Fibroblast of pulmonary artery (primary cell): ENCODE results near the gene IZUMO4.
A peak's percentile ranks its signal among the peaks of the same experiment; 100 is the strongest.

Experiments
- DNase-seq: peaks from one replicate; pipeline ENCODE4 v3.0.0-alpha.2; 2010; ENCODE audit warnings: low read depth
- H3K4me3 ChIP-seq: replicated peaks from 2 replicates; pipeline ENCODE4 v1.5.1; 2011; ENCODE audit warnings: low read depth, mild to moderate bottlenecking, control low read depth, low read length, moderate library complexity
- CTCF ChIP-seq: IDR thresholded peaks from 2 replicates; pipeline ENCODE4 v1.5.1; 2011; ENCODE audit warnings: mild to moderate bottlenecking, control low read depth, low read length, inconsistent platforms; ENCODE audit errors: missing control alignments

Gene IZUMO4

GRCh38 chr19:2055931-2056836 is 40.5 kb upstream of the IZUMO4 start:
- no peak for TF ChIP-seq CTCF
- peak; percentile 80 for DNase-seq
- H3K4me3 ChIP-seq = no peak overlapping the region

GRCh38 chr19:2056837-2057192 is 39.9 kb upstream of the IZUMO4 start:
- no peak for DNase-seq
- TF ChIP-seq CTCF = no peak
- no peak overlapping the region for H3K4me3 ChIP-seq

- no peak for DNase-seq
- no peak for TF ChIP-seq CTCF
- H3K4me3 ChIP-seq = no peak overlapping the region
These were observed 38.9 kb upstream of the IZUMO4 start for GRCh38 chr19:2057484-2058469.

GRCh38 chr19:2058570-2059421 is 37.9 kb upstream of the IZUMO4 start:
- DNase-seq = no peak
- no peak for TF ChIP-seq CTCF
- H3K4me3 ChIP-seq = no peak overlapping the region

- DNase-seq = peak; percentile 58
- no peak overlapping the region for H3K4me3 ChIP-seq
- no peak for TF ChIP-seq CTCF
These were observed 37.1 kb upstream of the IZUMO4 start for GRCh38 chr19:2059422-2060201.
